Measurements from ENCODE around the gene ERICH2.

ERICH2 gene

GRCh38 chr2:170779304-170779703, 9.1 kb downstream of the ERICH2 start:
- Mint-ChIP-seq H3K27ac (no peak overlapping the region), H3K9me3 (no peaks in the 10 kb centered on the region), H3K36me3 (ENCODE audit: low read depth) (no peaks in the 10 kb centered on the region), H3K27me3 (peaks cover 26% of the 10 kb centered on the region), H3K4me3 (no peak overlapping the region), H3K4me1 (ENCODE audit: low read depth) (no peaks in the 10 kb centered on the region)

- Mint-ChIP-seq H3K9me3 (no peaks in the 10 kb centered on the region), H3K27me3 (peaks cover 42% of the 10 kb centered on the region), H3K36me3 (ENCODE audit: low read depth) (no peaks in the 10 kb centered on the region), H3K4me1 (ENCODE audit: low read depth) (no peaks in the 10 kb centered on the region), H3K4me3 (no peak overlapping the region), H3K27ac (no peak overlapping the region)
These were observed 12.5 kb downstream of the ERICH2 start for GRCh38 chr2:170782673-170783072.

GRCh38 chr2:170783549-170783948, 13.4 kb downstream of the ERICH2 start:
- no peak overlapping the region for H3K4me3 Mint-ChIP-seq
- no peak overlapping the region for H3K27ac Mint-ChIP-seq
- no peaks in the 10 kb centered on the region for H3K9me3 Mint-ChIP-seq
- H3K27me3 Mint-ChIP-seq = peaks cover 43% of the 10 kb centered on the region
- H3K4me1 Mint-ChIP-seq (ENCODE audit: low read depth) = no peaks in the 10 kb centered on the region
- no peaks in the 10 kb centered on the region for H3K36me3 Mint-ChIP-seq (ENCODE audit: low read depth)

- no peaks in the 10 kb centered on the region for H3K9me3 Mint-ChIP-seq
- H3K4me3 Mint-ChIP-seq = no peak overlapping the region
- H3K27me3 Mint-ChIP-seq = peaks cover 25% of the 10 kb centered on the region
- H3K27ac Mint-ChIP-seq = no peak overlapping the region
- no peaks in the 10 kb centered on the region for H3K36me3 Mint-ChIP-seq (ENCODE audit: low read depth)
- H3K4me1 Mint-ChIP-seq (ENCODE audit: low read depth) = no peaks in the 10 kb centered on the region
These were observed 28.8 kb downstream of the ERICH2 start for GRCh38 chr2:170798996-170799395.

- H3K27ac Mint-ChIP-seq = no peak overlapping the region
- H3K36me3 Mint-ChIP-seq (ENCODE audit: low read depth) = no peaks in the 10 kb centered on the region
- H3K4me1 Mint-ChIP-seq (ENCODE audit: low read depth) = no peaks in the 10 kb centered on the region
- H3K9me3 Mint-ChIP-seq = no peaks in the 10 kb centered on the region
- H3K27me3 Mint-ChIP-seq = peaks cover 14% of the 10 kb centered on the region
- H3K4me3 Mint-ChIP-seq = no peak overlapping the region
These were observed 36.4 kb downstream of the ERICH2 start for GRCh38 chr2:170806548-170806947.

GRCh38 chr2:170812710-170813600, 42.8 kb downstream of the ERICH2 start:
- Mint-ChIP-seq H3K9me3 (no peaks in the 10 kb centered on the region), H3K4me1 (ENCODE audit: low read depth) (peaks cover 37% of the 10 kb centered on the region), H3K27me3 (peaks cover 64% of the 10 kb centered on the region), H3K4me3 (no peak overlapping the region), H3K27ac (no peak overlapping the region), H3K36me3 (ENCODE audit: low read depth) (no peaks in the 10 kb centered on the region)

GRCh38 chr2:170813611-170814532, 43.7 kb downstream of the ERICH2 start:
- peak overlapping the region; percentile 35 for H3K4me3 Mint-ChIP-seq
- no peak overlapping the region for H3K27ac Mint-ChIP-seq
- H3K4me1 Mint-ChIP-seq (ENCODE audit: low read depth) = peaks cover 45% of the 10 kb centered on the region
- no peaks in the 10 kb centered on the region for H3K9me3 Mint-ChIP-seq
- no peaks in the 10 kb centered on the region for H3K36me3 Mint-ChIP-seq (ENCODE audit: low read depth)
- H3K27me3 Mint-ChIP-seq = peaks cover 68% of the 10 kb centered on the region

GRCh38 chr2:170814533-170815230, 44.5 kb downstream of the ERICH2 start:
- Mint-ChIP-seq H3K4me1 (ENCODE audit: low read depth) (peaks cover 50% of the 10 kb centered on the region), H3K27ac (peak overlapping the region; percentile 21), H3K36me3 (ENCODE audit: low read depth) (no peaks in the 10 kb centered on the region), H3K9me3 (no peaks in the 10 kb centered on the region), H3K27me3 (peaks cover 70% of the 10 kb centered on the region), H3K4me3 (peak overlapping the region; percentile 35)

GRCh38 chr2:170815311-170815710, 45.1 kb downstream of the ERICH2 start:
- peak overlapping the region; percentile 70 for H3K4me3 Mint-ChIP-seq
- H3K4me1 Mint-ChIP-seq (ENCODE audit: low read depth) = peaks cover 52% of the 10 kb centered on the region
- H3K9me3 Mint-ChIP-seq = no peaks in the 10 kb centered on the region
- peaks cover 74% of the 10 kb centered on the region for H3K27me3 Mint-ChIP-seq
- no peaks in the 10 kb centered on the region for H3K36me3 Mint-ChIP-seq (ENCODE audit: low read depth)
- peak overlapping the region; percentile 45 for H3K27ac Mint-ChIP-seq

GRCh38 chr2:170815746-170816503, 45.7 kb downstream of the ERICH2 start:
- peak overlapping the region; percentile 70 for H3K4me3 Mint-ChIP-seq
- no peaks in the 10 kb centered on the region for H3K9me3 Mint-ChIP-seq
- H3K27ac Mint-ChIP-seq = peak overlapping the region; percentile 45
- H3K27me3 Mint-ChIP-seq = peaks cover 80% of the 10 kb centered on the region
- no peaks in the 10 kb centered on the region for H3K36me3 Mint-ChIP-seq (ENCODE audit: low read depth)
- H3K4me1 Mint-ChIP-seq (ENCODE audit: low read depth) = peaks cover 58% of the 10 kb centered on the region

GRCh38 chr2:170816504-170817092, 46.4 kb downstream of the ERICH2 start, which contains the start of gene GAD1:
Gene GAD1, plus strand, starts transcription at chr2:170816887. Its CDS starts 1,705 bp downstream, at chr2:170818592.
- Mint-ChIP-seq H3K4me1 (ENCODE audit: low read depth) (peaks cover 64% of the 10 kb centered on the region), H3K27ac (peak within 1 kb of the TSS; percentile 45), H3K27me3 (peaks cover 83% of the 10 kb centered on the region), H3K4me3 (peak within 1 kb of the TSS; percentile 70), H3K9me3 (no peaks in the 10 kb centered on the region), H3K36me3 (ENCODE audit: low read depth) (no peaks in the 10 kb centered on the region)

- Mint-ChIP-seq H3K4me1 (ENCODE audit: low read depth) (peaks cover 69% of the 10 kb centered on the region), H3K27ac (no peak overlapping the region)
These were observed 47.2 kb downstream of the ERICH2 start for GRCh38 chr2:170817093-170818035.

More at GRCh38 chr2:170817093-170818035, 47.2 kb downstream of the ERICH2 start:
- no peaks in the 10 kb centered on the region for H3K36me3 Mint-ChIP-seq (ENCODE audit: low read depth)
- H3K9me3 Mint-ChIP-seq = no peaks in the 10 kb centered on the region
- peak overlapping the region; percentile 70 for H3K4me3 Mint-ChIP-seq
- peaks cover 91% of the 10 kb centered on the region for H3K27me3 Mint-ChIP-seq

All from stimulated activated naive CD8-positive, alpha-beta T cell treated with anti-CD3 and anti-CD28 coated beads, Interleukin-15, Interleukin-2, amounts not matched to agents 100 ng/mL and 50 ng/mL, for 24 hours (primary cell).